Neuronal stem cell (in vitro differentiated cells): Measurements from ENCODE around the gene VEPH1.

Experiments
- DNase-seq: peaks from one replicate; pipeline ENCODE4 v3.0.0-alpha.2; 2013; ENCODE audit warnings: low spot score
- H2AFZ ChIP-seq: one replicate; pipeline ENCODE4 v1.6.1; 2013; ENCODE audit warnings: mild to moderate bottlenecking, low read length, inconsistent platforms
- H2AK5ac ChIP-seq: 2 replicates; pipeline ENCODE4 v1.6.1; 2013; ENCODE audit warnings: low read depth, mild to moderate bottlenecking, inconsistent platforms, low read length, moderate library complexity, mixed read lengths
- H2BK120ac ChIP-seq: 2 replicates; pipeline ENCODE4 v1.6.1; 2013; ENCODE audit warnings: low read depth, mild to moderate bottlenecking, inconsistent platforms, low read length, moderate library complexity, mixed read lengths
- H2BK12ac ChIP-seq: one replicate; pipeline ENCODE4 v1.6.1; 2013; ENCODE audit warnings: low read length, inconsistent platforms
- H2BK15ac ChIP-seq: 2 replicates; pipeline ENCODE4 v1.6.1; 2013; ENCODE audit warnings: mild to moderate bottlenecking, low read length, inconsistent platforms, mixed read lengths
- H2BK5ac ChIP-seq: one replicate; pipeline ENCODE4 v1.6.1; 2013; ENCODE audit warnings: inconsistent platforms, mild to moderate bottlenecking, low read length, moderate library complexity
- H3K14ac ChIP-seq: one replicate; pipeline ENCODE4 v1.6.1; 2013; ENCODE audit warnings: low read length, inconsistent platforms
- H3K18ac ChIP-seq: 2 replicates; pipeline ENCODE4 v1.6.1; 2013; ENCODE audit warnings: low read length, inconsistent platforms
- H3K23ac ChIP-seq: 2 replicates; pipeline ENCODE4 v1.6.1; 2013; ENCODE audit warnings: low read depth, mild to moderate bottlenecking, mixed read lengths, low read length, inconsistent platforms; ENCODE audit not compliant: poor library complexity
- H3K27ac ChIP-seq: replicated peaks from 3 replicates; pipeline ENCODE4 v1.5.1; 2013; ENCODE audit warnings: low read length, inconsistent platforms
- H3K27me3 ChIP-seq, 3 experiments: 2 replicates each; pipeline ENCODE4 v1.6.1; 2013; ENCODE audit warnings: low read length in 3 of 3, mild to moderate bottlenecking in 2 of 3, inconsistent platforms in 1 of 3, low read depth in 1 of 3, mixed read lengths in 1 of 3, moderate library complexity in 1 of 3; ENCODE audit not compliant: control insufficient read depth in 3 of 3, insufficient read depth in 3 of 3
- H3K36me3 ChIP-seq, 2 donors: replicated peaks in 1 of 2; 2 replicates each; pipeline ENCODE4 v1.6.1; 2013; ENCODE audit warnings: low read length in 2 of 2; ENCODE audit not compliant: control insufficient read depth in 2 of 2, insufficient read depth in 2 of 2
- H3K4ac ChIP-seq: 2 replicates; pipeline ENCODE4 v1.6.1; 2013; ENCODE audit warnings: inconsistent platforms, mild to moderate bottlenecking, low read length, moderate library complexity
- H3K4me1 ChIP-seq, 2 donors: 1 replicate in 1 of 2; 2 replicates in 1 of 2; pipeline ENCODE4 v1.6.1; 2013; ENCODE audit warnings: low read length in 2 of 2, low read depth in 1 of 2; ENCODE audit not compliant: control insufficient read depth in 2 of 2, insufficient read depth in 1 of 2
- H3K4me2 ChIP-seq: one replicate; pipeline ENCODE4 v1.6.1; 2013; ENCODE audit warnings: mild to moderate bottlenecking, low read length, inconsistent platforms; ENCODE audit not compliant: insufficient read depth, poor library complexity, severe bottlenecking
- H3K4me3 ChIP-seq, 2 donors: 2 replicates each; pipeline ENCODE4 v1.5.1; 2013; ENCODE audit warnings: low read length in 2 of 2, mild to moderate bottlenecking in 2 of 2, inconsistent platforms in 1 of 2, moderate library complexity in 1 of 2
- H3K79me1 ChIP-seq: one replicate; pipeline ENCODE4 v1.6.1; 2013; ENCODE audit warnings: low read depth, mild to moderate bottlenecking, inconsistent platforms, low read length, moderate library complexity
- H3K9ac ChIP-seq: one replicate; pipeline ENCODE4 v1.6.1; 2013; ENCODE audit warnings: mild to moderate bottlenecking, low read depth, low read length, inconsistent platforms; ENCODE audit not compliant: poor library complexity
- H3K9me3 ChIP-seq, 2 donors: replicated peaks in 1 of 2; 2 replicates each; pipeline versions ENCODE3 to v1.6.1; 2013; ENCODE audit warnings: low read length in 2 of 2, mild to moderate bottlenecking in 2 of 2, inconsistent platforms in 1 of 2, low read depth in 1 of 2, mixed read lengths in 1 of 2, moderate library complexity in 1 of 2; ENCODE audit not compliant: control insufficient read depth in 2 of 2, insufficient read depth in 1 of 2
- H4K8ac ChIP-seq: one replicate; pipeline ENCODE4 v1.6.1; 2013; ENCODE audit warnings: low read depth, mild to moderate bottlenecking, inconsistent platforms, low read length, moderate library complexity
- H4K91ac ChIP-seq: one replicate; pipeline ENCODE4 v1.6.1; 2013; ENCODE audit warnings: low read length, low read depth, mild to moderate bottlenecking, inconsistent platforms; ENCODE audit not compliant: poor library complexity
- WGBS, 2 donors: extraction: QIAGEN DNeasy Blood & Tissue Kit; methylation state at CpG; one replicate each; pipeline ENCODE4 v1.1.7; 2013; ENCODE audit warnings: missing lambda C conversion rate in 2 of 2, mixed read lengths in 1 of 2; ENCODE audit not compliant: insufficient read length in 2 of 2, insufficient replicate concordance in 1 of 2; ENCODE audit errors: extremely low coverage in 2 of 2; 5-methylcytosine and 5-hydroxymethylcytosine counted together

VEPH1 gene

GRCh38 chr3:157443905-157444796 is 59.1 kb downstream of the VEPH1 start:
- Histone ChIP-seq H2BK15ac (no peak overlapping the region), H3K4me3 (no peak overlapping the region), H4K91ac (no peak overlapping the region), H2BK5ac (no peak overlapping the region), H3K36me3 (peaks cover 7 to 56% of the 10 kb centered on the region in 2 donors), H2BK120ac (no peak overlapping the region), H3K23ac (no peak overlapping the region), H3K79me1 (no peaks in the 10 kb centered on the region), H4K8ac (no peak overlapping the region), H3K14ac (no peak overlapping the region), H3K27me3 (no peaks in the 10 kb centered on the region), H3K4ac (no peak overlapping the region), H3K4me1 (peaks cover 7 to 22% of the 10 kb centered on the region in 2 donors), H3K9ac (no peak overlapping the region), H2BK12ac (no peak overlapping the region), H3K4me2 (no peak overlapping the region), H2AK5ac (no peak overlapping the region), H3K9me3 (peaks cover 0 to 60% of the 10 kb centered on the region in 2 donors), H3K27ac (no peak overlapping the region), H3K18ac (no peak overlapping the region), H2AFZ (no peak overlapping the region)
- DNase-seq: no peak
- WGBS, 2 donors: no CpG with 5 or more reads among the region's 3 CpGs

DNA sequence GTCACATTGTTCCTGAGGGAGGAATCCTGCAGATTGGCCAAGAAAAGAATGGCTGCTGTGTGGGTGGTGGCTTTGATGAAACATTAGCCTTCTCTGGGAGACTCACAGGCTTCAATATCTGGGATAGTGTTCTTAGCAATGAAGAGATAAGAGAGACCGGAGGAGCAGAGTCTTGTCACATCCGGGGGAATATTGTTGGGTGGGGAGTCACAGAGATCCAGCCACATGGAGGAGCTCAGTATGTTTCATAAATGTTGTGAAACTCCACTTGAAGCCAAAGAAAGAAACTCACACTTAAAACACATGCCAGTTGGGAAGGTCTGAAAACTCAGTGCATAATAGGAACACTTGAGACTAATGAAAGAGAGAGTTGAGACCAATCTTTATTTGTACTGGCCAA is 60.5 kb downstream of the VEPH1 start:
- Histone ChIP-seq H3K4me1 (peaks cover 7 to 22% of the 10 kb centered on the region in 2 donors), H3K9ac (no peak overlapping the region), H3K27me3 (no peaks in the 10 kb centered on the region), H4K8ac (no peak overlapping the region), H3K27ac (no peak overlapping the region), H3K4me3 (no peak overlapping the region), H3K36me3 (peaks cover 7 to 71% of the 10 kb centered on the region in 2 donors), H3K4me2 (no peak overlapping the region), H4K91ac (no peak overlapping the region), H2BK120ac (no peak overlapping the region), H3K9me3 (peaks cover 0 to 48% of the 10 kb centered on the region in 2 donors), H2BK12ac (no peak overlapping the region), H3K23ac (no peak overlapping the region), H2AK5ac (no peak overlapping the region), H2BK5ac (no peak overlapping the region), H2AFZ (no peak overlapping the region), H2BK15ac (no peak overlapping the region), H3K79me1 (no peaks in the 10 kb centered on the region), H3K14ac (no peak overlapping the region), H3K4ac (no peak overlapping the region), H3K18ac (no peak overlapping the region)
- DNase-seq: no peak
- no CpG with 5 or more reads among the region's 2 CpGs for WGBS, 2 donors

DNA sequence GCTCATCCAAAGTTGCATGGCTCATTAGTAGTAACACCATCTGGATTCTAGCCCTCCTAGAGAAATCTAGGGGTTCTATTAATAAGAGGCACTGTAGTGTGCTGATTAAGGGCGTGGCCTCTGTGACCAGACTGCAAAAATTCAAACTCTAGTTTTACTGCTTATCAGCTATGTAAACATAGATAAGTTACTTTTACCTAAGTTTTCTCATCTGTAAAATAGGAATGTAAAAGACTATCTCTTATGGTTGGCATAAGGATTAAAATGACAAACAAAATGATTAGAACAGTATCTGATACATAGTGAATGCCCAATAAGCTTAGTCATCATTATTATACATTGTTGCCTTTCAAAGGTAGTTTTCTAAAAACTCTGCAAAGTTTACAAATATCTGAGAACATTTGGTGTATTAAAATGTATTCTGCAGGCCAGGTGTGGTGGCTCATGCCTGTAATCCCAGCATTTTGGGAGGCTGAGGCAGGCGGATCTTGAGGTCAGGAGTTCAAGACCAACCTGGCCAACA is 62.1 kb downstream of the VEPH1 start:
- Histone ChIP-seq H3K23ac (no peak overlapping the region), H3K9me3 (peaks cover 0 to 47% of the 10 kb centered on the region in 2 donors), H3K27me3 (no peaks in the 10 kb centered on the region), H3K4ac (no peak overlapping the region), H3K27ac (no peak overlapping the region), H2BK5ac (no peak overlapping the region), H2AFZ (no peak overlapping the region), H2BK15ac (no peak overlapping the region), H3K14ac (no peak overlapping the region), H2AK5ac (no peak overlapping the region), H3K18ac (no peak overlapping the region), H3K4me2 (no peak overlapping the region), H3K36me3 (peaks cover 7 to 78% of the 10 kb centered on the region in 2 donors), H3K4me3 (peak overlapping the region in 1 of 2 donors; percentile 91), H2BK12ac (no peak overlapping the region), H4K8ac (no peak overlapping the region), H3K79me1 (no peaks in the 10 kb centered on the region), H3K4me1 (peaks cover 7 to 22% of the 10 kb centered on the region in 2 donors), H3K9ac (no peak overlapping the region), H2BK120ac (no peak overlapping the region), H4K91ac (no peak overlapping the region)
- WGBS, 2 donors: no CpG with 5 or more reads among the region's 2 CpGs
- DNase-seq: no peak

GRCh38 chr3:157438194-157438730 is 65.0 kb downstream of the VEPH1 start:
- no peaks in the 10 kb centered on the region for H3K27me3 ChIP-seq
- H2BK15ac ChIP-seq: no peak overlapping the region
- peaks cover 7 to 62% of the 10 kb centered on the region in 2 donors for H3K36me3 ChIP-seq
- no peak overlapping the region for H4K91ac ChIP-seq
- no peak overlapping the region for H3K23ac ChIP-seq
- H2BK12ac ChIP-seq: no peak overlapping the region
- peak overlapping the region; percentile 82 for H3K4me2 ChIP-seq
- H2BK5ac ChIP-seq: peak overlapping the region; percentile 67
- no peak overlapping the region for H2AFZ ChIP-seq
- peak overlapping the region; percentile 93 for H3K27ac ChIP-seq
- no peak overlapping the region for H4K8ac ChIP-seq
- H2AK5ac ChIP-seq: peak overlapping the region; percentile 76
- peak overlapping the region; percentile 88 for H3K18ac ChIP-seq
- no peak overlapping the region for H3K14ac ChIP-seq
- peak; percentile 59 for DNase-seq
- H3K9ac ChIP-seq: peak overlapping the region; percentile 70
- WGBS, 2 donors: no CpG with 5 or more reads among the region's 22 CpGs
- H3K9me3 ChIP-seq: peaks cover 0 to 51% of the 10 kb centered on the region in 2 donors
- H3K4me3 ChIP-seq: peak overlapping the region; percentile 91 to 95
- H3K4ac ChIP-seq: peak overlapping the region; percentile 47
- no peaks in the 10 kb centered on the region for H3K79me1 ChIP-seq
- no peak overlapping the region for H2BK120ac ChIP-seq
- peaks cover 7 to 20% of the 10 kb centered on the region in 2 donors for H3K4me1 ChIP-seq
